HG03378 (cell line): ENCODE results near the gene UPB1.
"Not testable (repeated sequence)": the region's sequence is repeated elsewhere in the genome, so short reads cannot be mapped to it uniquely, and the experiment has no call there.

ENCODE experiments used
- ATAC-seq: cut with Tn5 transposase; IDR thresholded peaks from one replicate; pipeline ENCODE4 v1.9.1; 2021; ENCODE audit warnings: mild to moderate bottlenecking, moderate library complexity; ENCODE audit not compliant: unreplicated experiment

Gene UPB1

DNA sequence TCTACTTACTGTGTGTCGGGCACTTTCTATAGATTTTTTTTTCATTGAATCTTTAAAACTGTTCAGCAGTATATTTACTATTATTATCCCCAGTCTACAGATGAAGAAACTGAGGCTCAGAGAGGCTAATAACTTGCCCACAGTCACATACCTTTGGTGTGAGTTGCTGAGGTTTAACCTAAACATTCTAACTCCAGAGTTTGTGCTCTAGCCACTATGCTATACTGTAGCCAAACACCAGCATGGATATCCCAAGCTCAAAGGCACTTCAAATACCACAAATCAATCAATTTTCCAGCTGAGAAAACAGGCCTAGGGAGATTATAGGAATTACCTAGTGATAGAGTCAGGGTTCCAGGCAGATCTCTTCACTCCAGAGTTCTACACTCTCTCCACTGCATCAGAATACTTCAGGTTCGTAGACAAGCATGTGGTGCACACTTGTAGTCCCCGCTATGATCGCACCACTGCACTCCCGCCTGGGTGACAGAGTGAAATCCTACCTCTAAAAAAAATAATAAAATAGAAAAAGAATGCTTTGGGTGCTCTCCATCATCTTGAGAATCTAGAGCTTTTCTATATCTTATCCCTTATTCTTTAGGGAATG, 20.4 kb upstream of the UPB1 start:
- ATAC-seq = no peak

DNA sequence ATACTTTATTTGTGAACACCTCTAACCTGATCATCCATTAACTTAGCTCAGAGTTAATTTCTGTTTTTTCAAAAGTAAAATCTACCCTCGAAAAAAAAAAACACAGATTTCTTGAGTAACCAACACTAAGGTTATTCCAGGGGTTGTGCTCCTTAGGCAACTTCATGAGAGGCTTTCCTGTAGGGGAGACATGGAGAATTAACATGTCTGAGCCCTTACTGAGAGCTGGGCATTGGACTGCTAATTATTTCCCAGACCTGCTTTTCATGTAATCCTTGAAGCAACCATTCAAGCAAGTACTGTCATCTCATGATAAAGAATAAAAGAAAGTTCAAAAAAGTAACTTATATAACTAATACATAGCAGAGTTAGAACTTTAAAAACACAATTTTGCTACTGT, 13.5 kb upstream of the UPB1 start:
- no peak for ATAC-seq

GRCh38 chr22:24482575-24482974, 12.6 kb upstream of the UPB1 start:
- no peak for ATAC-seq

DNA sequence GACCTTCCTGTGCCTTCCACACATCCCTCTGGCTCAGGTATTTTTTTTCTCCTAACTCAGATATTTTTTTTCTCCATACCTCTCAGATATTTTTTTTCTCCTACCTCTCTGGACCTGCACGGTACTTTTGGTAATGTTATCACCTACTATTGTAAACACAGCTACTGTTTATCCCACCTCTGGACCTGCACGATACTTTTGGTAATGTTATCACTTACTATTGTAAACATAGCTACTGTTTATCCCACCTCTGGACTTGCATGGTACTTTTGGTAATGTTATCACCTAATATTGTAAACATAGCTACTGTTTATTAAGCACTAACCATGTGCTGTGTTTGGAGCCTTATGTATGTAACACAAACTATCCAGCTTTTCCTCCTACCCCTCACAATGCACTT, 12.1 kb upstream of the UPB1 start:
- ATAC-seq = no peak

- no peak for ATAC-seq
Observed at GRCh38 chr22:24483976-24484545, 11.1 kb upstream of the UPB1 start.

- no peak for ATAC-seq
Observed at GRCh38 chr22:24485170-24485569, 10.0 kb upstream of the UPB1 start.

- ATAC-seq = no peak
Observed at GRCh38 chr22:24485608-24486007, 9.5 kb upstream of the UPB1 start.

- ATAC-seq = no peak
Observed at GRCh38 chr22:24486501-24486921, 8.6 kb upstream of the UPB1 start.

GRCh38 chr22:24489011-24489410, 6.1 kb upstream of the UPB1 start:
- no peak for ATAC-seq

- ATAC-seq = not testable (repeated sequence)
Observed at GRCh38 chr22:24489434-24489833, 5.7 kb upstream of the UPB1 start.

DNA sequence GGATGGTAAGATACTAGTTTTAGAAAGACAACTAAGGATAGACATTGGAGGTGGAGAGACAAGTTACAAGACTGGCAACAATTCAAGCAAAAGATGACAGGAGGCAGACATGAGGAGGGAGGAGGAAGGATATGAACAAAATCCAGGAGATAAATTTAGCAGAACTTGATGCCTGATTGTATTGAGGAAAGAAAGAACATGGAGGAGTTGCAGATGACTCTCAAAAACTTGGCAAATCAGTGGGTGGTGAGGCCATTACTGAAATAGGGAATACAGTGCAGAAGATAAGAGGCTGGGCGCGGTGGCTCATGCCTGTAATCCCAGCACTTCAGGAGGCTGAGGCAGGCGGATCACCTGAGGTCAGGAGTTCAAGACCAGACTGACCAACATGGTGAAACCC, 2.7 kb upstream of the UPB1 start:
- ATAC-seq = no peak

DNA sequence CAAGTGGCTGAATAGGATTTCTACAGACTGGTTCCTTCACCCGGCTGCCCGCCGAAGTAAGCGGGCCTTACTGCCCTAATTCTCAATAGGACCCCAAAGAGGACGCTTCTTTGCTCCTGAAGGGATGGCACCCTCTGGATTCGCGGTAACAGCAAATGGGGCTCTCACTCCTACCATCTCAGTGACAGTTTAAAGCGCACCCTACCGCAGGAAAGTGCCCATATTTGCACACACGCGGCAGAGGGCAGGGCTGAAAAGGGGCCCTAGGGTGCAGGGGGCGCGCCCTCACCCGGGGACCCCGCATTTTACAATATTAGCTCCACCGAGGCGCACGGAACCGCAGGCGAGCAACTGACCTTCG, 985 bp upstream of the UPB1 start:
- no peak for ATAC-seq

GRCh38 chr22:24495365-24495675, 188 bp downstream of the UPB1 start:
- no peak for ATAC-seq

DNA sequence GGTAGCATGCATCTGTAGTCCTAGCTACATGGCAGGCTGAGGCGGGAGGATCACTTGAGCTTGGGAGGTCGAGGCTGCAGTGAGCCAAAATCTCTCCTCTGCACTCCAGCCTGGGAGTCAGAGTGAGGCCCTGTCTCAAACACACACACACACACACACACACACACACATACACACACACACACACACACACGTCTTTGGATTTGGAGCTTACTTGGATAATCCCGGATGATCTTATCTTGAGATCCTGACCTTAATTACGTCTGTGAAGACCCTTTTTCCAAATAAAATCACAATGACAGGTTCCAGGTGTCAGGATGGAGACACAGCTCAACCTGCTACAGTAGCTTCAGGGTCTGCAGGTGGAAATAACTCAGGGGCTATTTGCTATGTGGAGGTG, 1.1 kb downstream of the UPB1 start:
- no peak for ATAC-seq

- ATAC-seq = no peak
Observed at GRCh38 chr22:24496661-24497060, 1.5 kb downstream of the UPB1 start.

DNA sequence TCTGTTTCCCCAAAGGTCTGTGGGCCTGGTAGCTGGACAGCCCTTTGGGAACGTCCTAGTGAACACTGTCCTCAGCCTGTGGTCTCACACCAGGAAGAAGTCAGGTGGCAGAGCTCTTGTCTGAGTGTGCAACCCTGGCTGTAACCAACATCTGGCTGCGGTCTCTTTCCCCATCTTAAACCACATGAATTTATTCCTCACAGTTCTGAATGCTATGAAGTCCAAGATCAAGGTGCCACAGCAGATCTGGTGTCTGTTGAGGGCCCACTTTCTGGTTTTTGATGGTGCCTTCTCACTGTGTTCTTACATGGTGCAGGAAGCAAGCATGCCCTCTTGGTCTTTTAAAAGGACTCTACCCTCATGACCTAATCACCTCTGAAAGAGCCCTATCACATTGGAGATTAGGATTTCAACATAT, 2.7 kb downstream of the UPB1 start:
- ATAC-seq = no peak

GRCh38 chr22:24498824-24499223, 3.7 kb downstream of the UPB1 start:
- no peak for ATAC-seq

GRCh38 chr22:24499706-24500276, 4.7 kb downstream of the UPB1 start:
- ATAC-seq = no peak

DNA sequence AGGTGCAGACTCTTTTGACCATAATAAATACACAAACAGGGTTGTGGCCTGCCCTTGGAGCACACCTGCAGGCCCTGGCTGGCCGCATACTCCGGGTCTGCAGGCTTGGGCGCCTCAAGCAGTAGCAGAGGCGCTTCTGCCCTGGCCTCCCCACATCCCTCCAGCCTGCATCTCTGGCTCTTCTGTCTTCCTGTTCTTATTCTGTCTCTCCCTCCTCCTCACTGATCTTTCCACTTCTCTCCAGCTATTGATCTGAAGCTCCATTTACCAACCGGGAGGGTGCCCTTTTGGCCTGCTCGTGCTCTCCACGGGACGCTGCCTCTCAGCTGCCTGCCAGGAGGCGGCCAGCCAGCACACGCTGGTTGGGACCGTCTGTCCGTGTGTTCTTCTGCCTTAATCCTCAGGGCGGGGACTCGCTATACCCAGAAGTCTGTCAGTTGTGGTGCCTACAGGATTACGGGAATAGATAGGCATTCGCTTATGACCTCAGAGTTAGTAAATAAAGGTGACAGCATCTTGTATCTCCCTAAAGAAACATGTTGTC, 5.2 kb downstream of the UPB1 start:
- ATAC-seq = no peak

DNA sequence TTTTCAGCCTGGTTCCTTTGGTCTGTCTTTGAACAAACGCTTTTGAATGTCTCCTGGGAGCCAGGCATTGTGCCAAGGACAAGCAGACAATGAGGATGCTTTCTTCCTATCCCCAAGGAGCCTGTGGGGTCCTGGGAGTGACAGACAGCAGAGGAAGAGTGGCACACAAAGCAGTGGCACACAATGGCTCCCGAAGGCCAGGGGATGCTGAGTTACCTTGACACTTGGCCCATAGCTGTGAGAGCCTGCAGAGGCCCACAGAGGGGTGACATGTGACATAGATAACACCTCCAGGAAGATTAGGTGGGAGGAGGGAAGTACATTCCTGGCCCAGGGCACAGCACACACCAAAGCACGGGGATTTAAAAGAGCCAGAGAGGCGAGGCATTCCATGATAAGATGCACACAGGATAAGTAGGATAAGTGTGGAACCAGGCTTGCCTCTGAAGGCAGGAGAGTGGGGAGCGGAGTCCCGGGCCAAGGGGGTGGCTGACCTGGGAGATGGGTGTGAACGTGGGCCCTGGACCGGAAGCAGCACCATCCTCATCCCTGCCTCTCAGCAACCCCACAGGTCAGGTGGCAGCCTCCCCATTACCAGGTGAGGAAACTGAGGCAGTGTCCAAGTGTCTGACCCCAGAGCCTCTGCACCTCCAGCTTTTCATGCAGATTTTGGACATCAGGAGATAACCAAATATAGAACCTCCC, 6.3 kb downstream of the UPB1 start:
- no peak for ATAC-seq

DNA sequence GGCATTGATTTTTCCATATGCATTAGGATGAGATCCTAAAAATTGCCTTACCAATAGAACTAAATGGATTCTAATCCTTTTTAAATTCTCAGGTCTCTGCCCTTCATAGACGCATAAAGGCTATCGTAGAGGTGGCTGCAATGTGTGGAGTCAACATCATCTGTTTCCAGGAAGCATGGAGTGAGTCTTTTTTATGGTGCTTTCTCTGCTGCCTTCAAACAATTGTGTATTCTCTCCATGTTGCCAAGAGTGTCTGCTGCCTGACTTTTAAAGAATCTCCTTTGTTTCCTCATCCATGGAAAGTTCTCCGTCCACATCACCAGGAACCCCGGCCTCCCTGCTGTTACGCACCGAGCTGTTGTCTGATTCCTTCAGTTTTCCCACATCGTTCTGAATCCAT, 6.9 kb downstream of the UPB1 start:
- no peak for ATAC-seq

DNA sequence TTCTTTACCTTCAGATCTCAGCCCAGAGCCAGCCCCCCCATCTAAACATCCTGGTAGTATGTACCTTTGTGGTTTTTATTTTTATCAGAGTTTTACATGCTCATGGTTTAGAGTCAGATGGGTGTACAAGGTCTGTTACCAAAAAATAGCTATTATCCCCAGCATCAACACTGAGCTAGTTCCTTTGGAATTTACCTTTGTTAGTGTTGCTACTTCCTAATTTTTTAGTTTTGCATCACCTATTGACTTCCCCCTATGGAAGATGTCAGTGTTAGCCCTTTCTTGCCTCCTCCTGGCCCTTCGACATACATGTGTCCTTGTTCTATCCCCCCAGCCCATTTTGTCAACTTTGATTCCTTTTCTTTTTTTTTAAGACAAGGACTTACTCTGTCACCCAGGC, 7.4 kb downstream of the UPB1 start:
- no peak for ATAC-seq
